WTC11 (cell line): ENCODE measurements around the gene PRPF6. TPM values are rescaled to one million over a fixed set of nuclear protein-coding genes. Genes with fewer than 3 reads are reported as not detected.

Experiments used
- ATAC-seq: fragments of 200-7000 bp; cut with Tn5 transposase; 2 replicates; pipeline ENCODE4 v1.10.0; 2021; ENCODE audit warnings: mild to moderate bottlenecking, moderate library complexity
- CTCF ChIA-PET: fragments of 300-600 bp; sonication (Branson Sonifier 250); formaldehyde crosslinking; loops from one replicate; lab custom pipeline; 2021; ENCODE audit warnings: antibody characterized with exemption; lab: Charles Lee
- POLR2A ChIA-PET: fragments of 350-600 bp; sonication (Branson Sonifier 250); formaldehyde crosslinking; loops from one replicate; lab custom pipeline; 2021; ENCODE audit warnings: antibody characterized with exemption; lab: Charles Lee
- DNase-seq: peaks from one replicate; pipeline ENCODE4 v3.0.0; 2021; ENCODE audit warnings: low spot score
- H3K27ac Mint-ChIP-seq: 2 replicates; pipeline ENCODE4 v1.8.0; 2021; ENCODE audit warnings: mixed read lengths
- H3K27me3 Mint-ChIP-seq: 2 replicates; pipeline ENCODE4 v1.8.0; 2021; ENCODE audit warnings: low read depth, mild to moderate bottlenecking, moderate library complexity, mixed read lengths
- H3K36me3 Mint-ChIP-seq: 2 replicates; pipeline ENCODE4 v1.8.0; 2021; ENCODE audit warnings: mixed read lengths
- H3K4me1 Mint-ChIP-seq: 2 replicates; pipeline ENCODE4 v1.8.0; 2022; ENCODE audit warnings: mixed read lengths
- H3K4me3 Mint-ChIP-seq: 2 replicates; pipeline ENCODE4 v1.8.0; 2021; ENCODE audit warnings: mild to moderate bottlenecking, moderate library complexity, mixed read lengths
- H3K9me3 Mint-ChIP-seq: 2 replicates; pipeline ENCODE4 v1.8.0; 2021; ENCODE audit warnings: mixed read lengths
- ESRRA ChIP-seq: sonication (generic); formaldehyde crosslinking; IDR thresholded peaks from 2 replicates; pipeline ENCODE4 v1.8.1; 2022; ENCODE audit warnings: mild to moderate bottlenecking, missing genetic modification reagents, borderline replicate concordance
- HMGA2 ChIP-seq: fragments of 250-450 bp; sonication (Bioruptor Pico); IDR thresholded peaks from 2 replicates; pipeline ENCODE4 v1.4.0; 2021; ENCODE audit warnings: mild to moderate bottlenecking, moderate library complexity
- JUN ChIP-seq: sonication (generic); formaldehyde crosslinking; IDR thresholded peaks from 2 replicates; pipeline ENCODE4 v1.8.0; 2023; ENCODE audit warnings: mild to moderate bottlenecking, missing genetic modification reagents
- OVOL2 ChIP-seq: fragments of 250-450 bp; sonication (Bioruptor Pico); IDR thresholded peaks from 2 replicates; pipeline ENCODE4 v1.9.0; 2021; ENCODE audit warnings: mild to moderate bottlenecking, borderline replicate concordance
- SMAD3 ChIP-seq: sonication (generic); formaldehyde crosslinking; IDR thresholded peaks from 2 replicates; pipeline ENCODE4 v1.8.0; 2022; ENCODE audit warnings: missing genetic modification reagents, mild to moderate bottlenecking, borderline replicate concordance
- SP1 ChIP-seq: sonication (generic); formaldehyde crosslinking; conservative IDR thresholded peaks from 2 replicates; pipeline ENCODE4 v1.8.1; 2022; ENCODE audit warnings: missing genetic modification reagents
- TEAD1 ChIP-seq: sonication (generic); formaldehyde crosslinking; IDR thresholded peaks from 2 replicates; pipeline ENCODE4 v1.8.0; 2022; ENCODE audit warnings: mild to moderate bottlenecking, missing genetic modification reagents
- ZBTB21 ChIP-seq: sonication (generic); formaldehyde crosslinking; IDR thresholded peaks from 2 replicates; pipeline ENCODE4 v1.8.1; 2023; ENCODE audit warnings: mild to moderate bottlenecking, missing genetic modification reagents, borderline replicate concordance
- total RNA-seq: library from RNA; stranded (reverse); gene quantifications from 3 replicates; pipeline ENCODE4 v1.2.3, GENCODE V29; 2021
- TF ChIP-seq, protein P1 (sequence below): sonication (generic); formaldehyde crosslinking; IDR thresholded peaks from 2 replicates; pipeline ENCODE4 v1.8.0; 2022; ENCODE audit warnings: missing genetic modification reagents
- TF ChIP-seq, protein P2 (sequence below): sonication (generic); formaldehyde crosslinking; IDR thresholded peaks from 2 replicates; pipeline ENCODE4 v1.8.1; 2022; ENCODE audit warnings: low read depth, missing genetic modification reagents, borderline replicate concordance
- TF ChIP-seq, protein P3 (sequence below): sonication (generic); formaldehyde crosslinking; IDR thresholded peaks from 2 replicates; pipeline ENCODE4 v1.8.1; 2023; ENCODE audit warnings: mild to moderate bottlenecking, moderate library complexity, missing genetic modification reagents
- TF ChIP-seq, protein P4 (sequence below): fragments of 250-450 bp; sonication (Bioruptor Pico); IDR thresholded peaks from 2 replicates; pipeline ENCODE4 v1.8.0; 2021; ENCODE audit warnings: mild to moderate bottlenecking
- TF ChIP-seq, protein P5 (sequence below): sonication (generic); formaldehyde crosslinking; IDR thresholded peaks from 2 replicates; pipeline ENCODE4 v1.8.0; 2023; ENCODE audit warnings: missing genetic modification reagents, mild to moderate bottlenecking, borderline replicate concordance
- TF ChIP-seq, protein P6 (sequence below): sonication (generic); formaldehyde crosslinking; IDR thresholded peaks from 2 replicates; pipeline ENCODE4 v1.8.0; 2022; ENCODE audit warnings: mild to moderate bottlenecking, missing genetic modification reagents
- TF ChIP-seq, protein P7 (sequence below): sonication (generic); formaldehyde crosslinking; IDR thresholded peaks from 2 replicates; pipeline ENCODE4 v1.8.1; 2023; ENCODE audit warnings: mild to moderate bottlenecking, missing genetic modification reagents, moderate library complexity
- TF ChIP-seq, protein P8 (sequence below): sonication (generic); formaldehyde crosslinking; IDR thresholded peaks from 2 replicates; pipeline ENCODE4 v1.8.1; 2023; ENCODE audit warnings: mild to moderate bottlenecking, missing genetic modification reagents

PRPF6 gene
- total RNA-seq, 1 experiment from 2014 or later = 79.4 TPM

DNA sequence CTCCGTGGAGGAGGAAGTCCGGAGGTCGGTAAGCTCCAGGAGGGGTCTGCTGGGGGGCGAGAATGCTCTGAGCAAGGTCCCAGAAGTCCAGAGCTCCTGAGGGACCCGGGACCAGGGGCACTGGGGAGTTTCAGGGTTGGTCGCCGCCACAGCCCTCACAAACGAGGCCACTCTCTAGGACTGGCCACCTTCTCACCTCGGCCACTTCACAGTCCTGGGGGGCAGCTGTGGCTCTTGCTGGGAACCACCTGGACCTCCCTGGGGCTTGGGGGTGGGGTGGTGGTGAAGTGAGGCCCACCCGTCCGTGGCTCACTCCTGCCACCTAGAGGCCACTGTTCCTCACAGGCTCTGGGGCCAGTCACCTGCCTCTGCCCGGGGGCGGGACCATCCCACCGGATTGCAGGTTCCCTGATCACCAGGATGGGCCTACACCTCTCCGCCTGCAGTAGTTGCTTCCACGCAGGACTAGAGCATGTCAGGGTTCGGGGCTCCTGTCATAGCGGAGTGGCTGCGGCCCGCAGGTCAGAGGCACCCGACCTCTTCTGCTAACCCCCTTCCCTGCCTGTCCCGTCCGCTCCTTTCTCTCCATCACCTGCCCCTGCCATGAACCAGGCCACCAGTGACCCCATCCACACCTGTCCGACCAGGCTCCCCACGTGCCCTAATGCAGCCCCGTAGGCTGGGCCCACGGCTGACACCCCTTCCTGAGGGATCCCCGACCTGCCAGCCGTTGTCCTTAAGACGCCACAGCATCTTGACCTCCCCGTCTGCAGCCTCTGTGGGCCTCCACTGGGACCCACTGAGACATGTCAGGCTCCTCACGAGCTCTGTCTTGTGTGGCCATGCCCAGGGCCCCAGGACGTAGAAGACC, 76.9 kb downstream of the PRPF6 start (continued):
- TF ChIP-seq, protein P1, sequence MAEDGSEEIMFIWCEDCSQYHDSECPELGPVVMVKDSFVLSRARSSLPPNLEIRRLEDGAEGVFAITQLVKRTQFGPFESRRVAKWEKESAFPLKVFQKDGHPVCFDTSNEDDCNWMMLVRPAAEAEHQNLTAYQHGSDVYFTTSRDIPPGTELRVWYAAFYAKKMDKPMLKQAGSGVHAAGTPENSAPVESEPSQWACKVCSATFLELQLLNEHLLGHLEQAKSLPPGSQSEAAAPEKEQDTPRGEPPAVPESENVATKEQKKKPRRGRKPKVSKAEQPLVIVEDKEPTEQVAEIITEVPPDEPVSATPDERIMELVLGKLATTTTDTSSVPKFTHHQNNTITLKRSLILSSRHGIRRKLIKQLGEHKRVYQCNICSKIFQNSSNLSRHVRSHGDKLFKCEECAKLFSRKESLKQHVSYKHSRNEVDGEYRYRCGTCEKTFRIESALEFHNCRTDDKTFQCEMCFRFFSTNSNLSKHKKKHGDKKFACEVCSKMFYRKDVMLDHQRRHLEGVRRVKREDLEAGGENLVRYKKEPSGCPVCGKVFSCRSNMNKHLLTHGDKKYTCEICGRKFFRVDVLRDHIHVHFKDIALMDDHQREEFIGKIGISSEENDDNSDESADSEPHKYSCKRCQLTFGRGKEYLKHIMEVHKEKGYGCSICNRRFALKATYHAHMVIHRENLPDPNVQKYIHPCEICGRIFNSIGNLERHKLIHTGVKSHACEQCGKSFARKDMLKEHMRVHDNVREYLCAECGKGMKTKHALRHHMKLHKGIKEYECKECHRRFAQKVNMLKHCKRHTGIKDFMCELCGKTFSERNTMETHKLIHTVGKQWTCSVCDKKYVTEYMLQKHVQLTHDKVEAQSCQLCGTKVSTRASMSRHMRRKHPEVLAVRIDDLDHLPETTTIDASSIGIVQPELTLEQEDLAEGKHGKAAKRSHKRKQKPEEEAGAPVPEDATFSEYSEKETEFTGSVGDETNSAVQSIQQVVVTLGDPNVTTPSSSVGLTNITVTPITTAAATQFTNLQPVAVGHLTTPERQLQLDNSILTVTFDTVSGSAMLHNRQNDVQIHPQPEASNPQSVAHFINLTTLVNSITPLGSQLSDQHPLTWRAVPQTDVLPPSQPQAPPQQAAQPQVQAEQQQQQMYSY (CRISPR knock-in tag) = no peak
- TF ChIP-seq HMGA2 (no peak), SMAD3 (CRISPR knock-in tag) (no peak), JUN (no peak), ZBTB21 (CRISPR knock-in tag) (no peak)
- TF ChIP-seq, protein P2, sequence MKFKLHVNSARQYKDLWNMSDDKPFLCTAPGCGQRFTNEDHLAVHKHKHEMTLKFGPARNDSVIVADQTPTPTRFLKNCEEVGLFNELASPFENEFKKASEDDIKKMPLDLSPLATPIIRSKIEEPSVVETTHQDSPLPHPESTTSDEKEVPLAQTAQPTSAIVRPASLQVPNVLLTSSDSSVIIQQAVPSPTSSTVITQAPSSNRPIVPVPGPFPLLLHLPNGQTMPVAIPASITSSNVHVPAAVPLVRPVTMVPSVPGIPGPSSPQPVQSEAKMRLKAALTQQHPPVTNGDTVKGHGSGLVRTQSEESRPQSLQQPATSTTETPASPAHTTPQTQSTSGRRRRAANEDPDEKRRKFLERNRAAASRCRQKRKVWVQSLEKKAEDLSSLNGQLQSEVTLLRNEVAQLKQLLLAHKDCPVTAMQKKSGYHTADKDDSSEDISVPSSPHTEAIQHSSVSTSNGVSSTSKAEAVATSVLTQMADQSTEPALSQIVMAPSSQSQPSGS (CRISPR knock-in tag) = no peak
- TF ChIP-seq, protein P3, sequence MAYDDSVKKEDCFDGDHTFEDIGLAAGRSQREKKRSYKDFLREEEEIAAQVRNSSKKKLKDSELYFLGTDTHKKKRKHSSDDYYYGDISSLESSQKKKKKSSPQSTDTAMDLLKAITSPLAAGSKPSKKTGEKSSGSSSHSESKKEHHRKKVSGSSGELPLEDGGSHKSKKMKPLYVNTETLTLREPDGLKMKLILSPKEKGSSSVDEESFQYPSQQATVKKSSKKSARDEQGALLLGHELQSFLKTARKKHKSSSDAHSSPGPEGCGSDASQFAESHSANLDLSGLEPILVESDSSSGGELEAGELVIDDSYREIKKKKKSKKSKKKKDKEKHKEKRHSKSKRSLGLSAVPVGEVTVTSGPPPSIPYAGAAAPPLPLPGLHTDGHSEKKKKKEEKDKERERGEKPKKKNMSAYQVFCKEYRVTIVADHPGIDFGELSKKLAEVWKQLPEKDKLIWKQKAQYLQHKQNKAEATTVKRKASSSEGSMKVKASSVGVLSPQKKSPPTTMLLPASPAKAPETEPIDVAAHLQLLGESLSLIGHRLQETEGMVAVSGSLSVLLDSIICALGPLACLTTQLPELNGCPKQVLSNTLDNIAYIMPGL (CRISPR knock-in tag) = peak; percentile 44

DNA sequence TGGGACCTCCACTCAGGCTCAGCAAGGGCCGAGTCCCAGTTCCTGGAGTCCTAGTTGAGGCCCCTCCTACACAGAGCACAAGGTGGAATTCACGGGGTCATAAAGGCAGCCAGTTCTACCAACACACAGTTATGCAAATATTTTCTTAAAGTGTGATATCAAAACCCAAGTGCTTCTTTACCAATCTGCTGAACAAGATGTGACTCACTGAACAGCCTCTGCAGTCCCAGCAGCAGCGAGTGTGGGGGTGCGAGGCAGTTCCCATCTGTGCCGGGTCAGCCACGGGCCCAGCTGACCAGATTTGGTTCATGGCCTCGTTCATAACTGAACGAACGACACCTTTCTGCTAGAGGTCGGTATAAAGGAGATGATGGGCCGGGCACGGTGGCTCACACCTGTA, 77.6 kb downstream of the PRPF6 start:
- H3K36me3 Mint-ChIP-seq = no peaks in the 10 kb centered on the region
- no peak for ATAC-seq
- H3K4me3 Mint-ChIP-seq = no peak overlapping the region
- TF ChIP-seq, protein P4, sequence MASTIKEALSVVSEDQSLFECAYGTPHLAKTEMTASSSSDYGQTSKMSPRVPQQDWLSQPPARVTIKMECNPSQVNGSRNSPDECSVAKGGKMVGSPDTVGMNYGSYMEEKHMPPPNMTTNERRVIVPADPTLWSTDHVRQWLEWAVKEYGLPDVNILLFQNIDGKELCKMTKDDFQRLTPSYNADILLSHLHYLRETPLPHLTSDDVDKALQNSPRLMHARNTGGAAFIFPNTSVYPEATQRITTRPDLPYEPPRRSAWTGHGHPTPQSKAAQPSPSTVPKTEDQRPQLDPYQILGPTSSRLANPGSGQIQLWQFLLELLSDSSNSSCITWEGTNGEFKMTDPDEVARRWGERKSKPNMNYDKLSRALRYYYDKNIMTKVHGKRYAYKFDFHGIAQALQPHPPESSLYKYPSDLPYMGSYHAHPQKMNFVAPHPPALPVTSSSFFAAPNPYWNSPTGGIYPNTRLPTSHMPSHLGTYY (CRISPR knock-in tag) = no peak
- TF ChIP-seq ESRRA (CRISPR knock-in tag) (no peak), SMAD3 (CRISPR knock-in tag) (no peak), ZBTB21 (CRISPR knock-in tag) (no peak), HMGA2 (no peak), TEAD1 (CRISPR knock-in tag) (no peak), OVOL2 (CRISPR knock-in tag) (no peak), SP1 (no peak)
- TF ChIP-seq, protein P5, sequence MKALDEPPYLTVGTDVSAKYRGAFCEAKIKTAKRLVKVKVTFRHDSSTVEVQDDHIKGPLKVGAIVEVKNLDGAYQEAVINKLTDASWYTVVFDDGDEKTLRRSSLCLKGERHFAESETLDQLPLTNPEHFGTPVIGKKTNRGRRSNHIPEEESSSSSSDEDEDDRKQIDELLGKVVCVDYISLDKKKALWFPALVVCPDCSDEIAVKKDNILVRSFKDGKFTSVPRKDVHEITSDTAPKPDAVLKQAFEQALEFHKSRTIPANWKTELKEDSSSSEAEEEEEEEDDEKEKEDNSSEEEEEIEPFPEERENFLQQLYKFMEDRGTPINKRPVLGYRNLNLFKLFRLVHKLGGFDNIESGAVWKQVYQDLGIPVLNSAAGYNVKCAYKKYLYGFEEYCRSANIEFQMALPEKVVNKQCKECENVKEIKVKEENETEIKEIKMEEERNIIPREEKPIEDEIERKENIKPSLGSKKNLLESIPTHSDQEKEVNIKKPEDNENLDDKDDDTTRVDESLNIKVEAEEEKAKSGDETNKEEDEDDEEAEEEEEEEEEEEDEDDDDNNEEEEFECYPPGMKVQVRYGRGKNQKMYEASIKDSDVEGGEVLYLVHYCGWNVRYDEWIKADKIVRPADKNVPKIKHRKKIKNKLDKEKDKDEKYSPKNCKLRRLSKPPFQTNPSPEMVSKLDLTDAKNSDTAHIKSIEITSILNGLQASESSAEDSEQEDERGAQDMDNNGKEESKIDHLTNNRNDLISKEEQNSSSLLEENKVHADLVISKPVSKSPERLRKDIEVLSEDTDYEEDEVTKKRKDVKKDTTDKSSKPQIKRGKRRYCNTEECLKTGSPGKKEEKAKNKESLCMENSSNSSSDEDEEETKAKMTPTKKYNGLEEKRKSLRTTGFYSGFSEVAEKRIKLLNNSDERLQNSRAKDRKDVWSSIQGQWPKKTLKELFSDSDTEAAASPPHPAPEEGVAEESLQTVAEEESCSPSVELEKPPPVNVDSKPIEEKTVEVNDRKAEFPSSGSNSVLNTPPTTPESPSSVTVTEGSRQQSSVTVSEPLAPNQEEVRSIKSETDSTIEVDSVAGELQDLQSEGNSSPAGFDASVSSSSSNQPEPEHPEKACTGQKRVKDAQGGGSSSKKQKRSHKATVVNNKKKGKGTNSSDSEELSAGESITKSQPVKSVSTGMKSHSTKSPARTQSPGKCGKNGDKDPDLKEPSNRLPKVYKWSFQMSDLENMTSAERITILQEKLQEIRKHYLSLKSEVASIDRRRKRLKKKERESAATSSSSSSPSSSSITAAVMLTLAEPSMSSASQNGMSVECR = no peak
- TF ChIP-seq, protein P6, sequence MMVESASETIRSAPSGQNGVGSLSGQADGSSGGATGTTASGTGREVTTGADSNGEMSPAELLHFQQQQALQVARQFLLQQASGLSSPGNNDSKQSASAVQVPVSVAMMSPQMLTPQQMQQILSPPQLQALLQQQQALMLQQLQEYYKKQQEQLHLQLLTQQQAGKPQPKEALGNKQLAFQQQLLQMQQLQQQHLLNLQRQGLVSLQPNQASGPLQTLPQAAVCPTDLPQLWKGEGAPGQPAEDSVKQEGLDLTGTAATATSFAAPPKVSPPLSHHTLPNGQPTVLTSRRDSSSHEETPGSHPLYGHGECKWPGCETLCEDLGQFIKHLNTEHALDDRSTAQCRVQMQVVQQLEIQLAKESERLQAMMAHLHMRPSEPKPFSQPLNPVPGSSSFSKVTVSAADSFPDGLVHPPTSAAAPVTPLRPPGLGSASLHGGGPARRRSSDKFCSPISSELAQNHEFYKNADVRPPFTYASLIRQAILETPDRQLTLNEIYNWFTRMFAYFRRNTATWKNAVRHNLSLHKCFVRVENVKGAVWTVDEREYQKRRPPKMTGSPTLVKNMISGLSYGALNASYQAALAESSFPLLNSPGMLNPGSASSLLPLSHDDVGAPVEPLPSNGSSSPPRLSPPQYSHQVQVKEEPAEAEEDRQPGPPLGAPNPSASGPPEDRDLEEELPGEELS (CRISPR knock-in tag) = no peak
- TF ChIP-seq, protein P7, sequence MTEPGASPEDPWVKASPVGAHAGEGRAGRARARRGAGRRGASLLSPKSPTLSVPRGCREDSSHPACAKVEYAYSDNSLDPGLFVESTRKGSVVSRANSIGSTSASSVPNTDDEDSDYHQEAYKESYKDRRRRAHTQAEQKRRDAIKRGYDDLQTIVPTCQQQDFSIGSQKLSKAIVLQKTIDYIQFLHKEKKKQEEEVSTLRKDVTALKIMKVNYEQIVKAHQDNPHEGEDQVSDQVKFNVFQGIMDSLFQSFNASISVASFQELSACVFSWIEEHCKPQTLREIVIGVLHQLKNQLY (CRISPR knock-in tag) = no peak
- TF ChIP-seq, protein P8, sequence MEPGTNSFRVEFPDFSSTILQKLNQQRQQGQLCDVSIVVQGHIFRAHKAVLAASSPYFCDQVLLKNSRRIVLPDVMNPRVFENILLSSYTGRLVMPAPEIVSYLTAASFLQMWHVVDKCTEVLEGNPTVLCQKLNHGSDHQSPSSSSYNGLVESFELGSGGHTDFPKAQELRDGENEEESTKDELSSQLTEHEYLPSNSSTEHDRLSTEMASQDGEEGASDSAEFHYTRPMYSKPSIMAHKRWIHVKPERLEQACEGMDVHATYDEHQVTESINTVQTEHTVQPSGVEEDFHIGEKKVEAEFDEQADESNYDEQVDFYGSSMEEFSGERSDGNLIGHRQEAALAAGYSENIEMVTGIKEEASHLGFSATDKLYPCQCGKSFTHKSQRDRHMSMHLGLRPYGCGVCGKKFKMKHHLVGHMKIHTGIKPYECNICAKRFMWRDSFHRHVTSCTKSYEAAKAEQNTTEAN (CRISPR knock-in tag) = no peak

More for the DNA sequence above, 77.6 kb downstream of the PRPF6 start:
- ChIA-PET POLR2A (no interaction called here), CTCF (interaction anchor here (1.5 to 2.9 kb wide), 3 partner anchors 11 to 78 kb away, joined by 3 to 40 read pairs (median 6); no protein-coding TSS in a partner anchor)
- no peak for DNase-seq
- peaks cover 5% of the 10 kb centered on the region for H3K27me3 Mint-ChIP-seq
- no peak overlapping the region for H3K27ac Mint-ChIP-seq
- H3K4me1 Mint-ChIP-seq = peaks cover 22% of the 10 kb centered on the region
- no peaks in the 10 kb centered on the region for H3K9me3 Mint-ChIP-seq
